Fibroblast of lung (primary cell): ENCODE measurements around the gene FAT2.

Experiments
- EZH2 ChIP-seq: IDR thresholded peaks from 2 replicates; pipeline ENCODE4 v1.5.1; 2012; ENCODE audit warnings: low read length, control low read depth, mild to moderate bottlenecking; ENCODE audit errors: missing control alignments
- TF ChIP-seq, protein P1 (sequence below), 2 donors: IDR thresholded peaks in 1 of 2; conservative IDR thresholded peaks in 1 of 2; 1 replicate in 1 of 2; 2 replicates in 1 of 2; pipeline ENCODE4 v1.5.1; 2011 to 2012; ENCODE audit warnings: low read length in 2 of 2, control low read depth in 1 of 2, inconsistent platforms in 1 of 2, low read depth in 1 of 2, mild to moderate bottlenecking in 1 of 2

DNA sequence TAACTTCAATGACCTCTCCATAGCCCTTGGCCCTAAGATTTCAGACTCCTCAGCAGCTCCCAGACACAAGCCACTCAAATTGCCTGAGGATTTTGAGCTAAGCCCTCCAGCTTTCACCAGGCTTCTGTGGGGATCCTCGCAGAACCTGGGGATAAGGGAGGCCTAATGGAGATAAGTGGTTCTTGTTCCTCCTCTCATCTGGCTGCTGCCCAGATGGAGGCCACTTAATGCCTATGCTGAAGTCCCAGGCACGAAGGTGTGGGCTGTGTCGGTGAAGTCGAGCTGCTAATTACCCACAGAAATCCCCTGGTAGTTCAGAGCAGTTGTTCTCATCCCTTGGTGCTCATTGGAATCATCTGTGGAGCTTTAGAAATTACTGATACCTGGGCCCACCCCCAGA is 10.3 kb upstream of the FAT2 start:
- TF ChIP-seq, protein P1, sequence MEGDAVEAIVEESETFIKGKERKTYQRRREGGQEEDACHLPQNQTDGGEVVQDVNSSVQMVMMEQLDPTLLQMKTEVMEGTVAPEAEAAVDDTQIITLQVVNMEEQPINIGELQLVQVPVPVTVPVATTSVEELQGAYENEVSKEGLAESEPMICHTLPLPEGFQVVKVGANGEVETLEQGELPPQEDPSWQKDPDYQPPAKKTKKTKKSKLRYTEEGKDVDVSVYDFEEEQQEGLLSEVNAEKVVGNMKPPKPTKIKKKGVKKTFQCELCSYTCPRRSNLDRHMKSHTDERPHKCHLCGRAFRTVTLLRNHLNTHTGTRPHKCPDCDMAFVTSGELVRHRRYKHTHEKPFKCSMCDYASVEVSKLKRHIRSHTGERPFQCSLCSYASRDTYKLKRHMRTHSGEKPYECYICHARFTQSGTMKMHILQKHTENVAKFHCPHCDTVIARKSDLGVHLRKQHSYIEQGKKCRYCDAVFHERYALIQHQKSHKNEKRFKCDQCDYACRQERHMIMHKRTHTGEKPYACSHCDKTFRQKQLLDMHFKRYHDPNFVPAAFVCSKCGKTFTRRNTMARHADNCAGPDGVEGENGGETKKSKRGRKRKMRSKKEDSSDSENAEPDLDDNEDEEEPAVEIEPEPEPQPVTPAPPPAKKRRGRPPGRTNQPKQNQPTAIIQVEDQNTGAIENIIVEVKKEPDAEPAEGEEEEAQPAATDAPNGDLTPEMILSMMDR (conservative IDR thresholded peaks at IDR 0.05 in 1 of 2, IDR thresholded peaks at IDR 0.05 in 1 of 2; ENCODE audit: low read depth in 1 of 2, low read length in 2 of 2): no peak
- TF ChIP-seq EZH2: no peak
